GM19023 (cell line): ENCODE data around the gene POLR3K.

Experiments
- ATAC-seq: cut with Tn5 transposase; IDR thresholded peaks from one replicate; pipeline ENCODE4 v1.9.1; 2021; ENCODE audit warnings: mild to moderate bottlenecking, moderate library complexity; ENCODE audit not compliant: unreplicated experiment

Gene POLR3K

GRCh38 chr16:79151-80054 lies 26.0 kb upstream of the POLR3K start:
- ATAC-seq, result no peak

DNA sequence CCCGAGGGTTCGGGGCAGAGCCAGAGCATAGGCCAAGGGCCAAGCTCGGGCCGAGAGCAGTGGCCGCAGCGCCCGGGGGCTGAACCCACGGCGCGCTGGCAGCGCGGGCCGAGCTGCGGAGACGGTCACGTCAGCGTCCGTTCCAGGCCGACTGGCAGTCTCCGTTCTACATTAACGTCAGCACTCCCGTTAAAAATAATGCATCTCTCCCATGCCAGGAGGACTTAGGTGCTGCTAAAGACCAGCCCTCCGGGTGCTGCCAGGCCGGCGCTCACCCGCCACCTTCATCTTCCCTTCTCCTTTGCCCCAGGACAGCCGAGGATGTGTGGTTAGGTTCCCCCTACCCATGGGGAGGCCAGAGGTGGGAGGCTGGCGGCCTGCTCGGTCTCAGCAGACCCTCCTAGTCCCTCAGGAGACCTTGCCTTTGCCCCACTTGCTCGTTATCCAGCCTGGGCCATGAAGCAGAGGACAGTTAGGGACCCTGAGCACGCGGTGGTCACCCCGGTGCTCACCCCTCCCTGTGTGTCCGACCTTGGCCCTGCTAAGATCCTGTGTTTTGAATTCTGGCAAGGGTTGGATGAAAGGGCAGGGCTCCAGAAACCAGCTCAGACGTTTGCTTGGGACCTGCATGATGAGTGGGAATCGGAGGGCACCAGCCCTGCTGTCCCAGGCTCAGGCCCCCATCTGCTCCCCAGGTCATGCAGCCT lies 25.2 kb upstream of the POLR3K start:
- ATAC-seq, result peak; percentile 29

DNA sequence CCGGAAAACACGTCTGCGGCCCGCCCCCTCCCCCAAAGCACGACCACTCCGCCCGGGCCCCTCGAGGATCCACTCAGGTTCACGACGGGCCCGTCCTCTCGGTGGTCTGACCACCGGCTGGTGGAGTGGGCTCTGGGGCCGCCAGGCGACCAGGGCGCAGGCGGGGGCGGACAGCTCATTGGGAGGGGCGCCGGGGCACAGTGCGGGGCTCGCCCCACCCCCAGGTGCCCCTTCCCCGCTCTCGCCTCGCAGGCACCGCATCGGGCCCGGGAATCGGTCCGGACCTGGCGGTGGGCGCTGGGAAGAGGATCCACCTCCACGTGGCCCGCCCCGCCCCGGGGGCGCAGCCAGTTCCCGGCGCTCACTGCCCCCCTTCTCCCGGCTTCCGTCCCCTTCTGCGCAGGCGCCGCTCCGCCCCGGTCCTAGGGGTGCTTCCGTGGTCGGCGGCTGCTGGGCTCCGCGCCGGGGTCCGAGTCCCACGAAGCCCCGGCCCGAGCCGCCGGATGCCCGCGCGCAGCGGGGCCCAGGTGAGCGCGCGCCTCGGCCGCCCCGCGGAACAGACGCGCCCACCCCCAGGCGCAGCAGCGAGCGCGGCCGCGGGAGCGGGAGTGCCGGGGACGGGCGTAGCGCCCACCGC lies 24.5 kb upstream of the POLR3K start, which contains the start of gene MPG:
Gene MPG (plus strand): TSS at position 419 of the 637 bp plus-strand sequence. CDS start 85 bp downstream, at position 504.
- ATAC-seq, result peak; percentile 63

GRCh38 chr16:77273-77806 lies 23.9 kb upstream of the POLR3K start:
- ATAC-seq, result peak; percentile 23

DNA sequence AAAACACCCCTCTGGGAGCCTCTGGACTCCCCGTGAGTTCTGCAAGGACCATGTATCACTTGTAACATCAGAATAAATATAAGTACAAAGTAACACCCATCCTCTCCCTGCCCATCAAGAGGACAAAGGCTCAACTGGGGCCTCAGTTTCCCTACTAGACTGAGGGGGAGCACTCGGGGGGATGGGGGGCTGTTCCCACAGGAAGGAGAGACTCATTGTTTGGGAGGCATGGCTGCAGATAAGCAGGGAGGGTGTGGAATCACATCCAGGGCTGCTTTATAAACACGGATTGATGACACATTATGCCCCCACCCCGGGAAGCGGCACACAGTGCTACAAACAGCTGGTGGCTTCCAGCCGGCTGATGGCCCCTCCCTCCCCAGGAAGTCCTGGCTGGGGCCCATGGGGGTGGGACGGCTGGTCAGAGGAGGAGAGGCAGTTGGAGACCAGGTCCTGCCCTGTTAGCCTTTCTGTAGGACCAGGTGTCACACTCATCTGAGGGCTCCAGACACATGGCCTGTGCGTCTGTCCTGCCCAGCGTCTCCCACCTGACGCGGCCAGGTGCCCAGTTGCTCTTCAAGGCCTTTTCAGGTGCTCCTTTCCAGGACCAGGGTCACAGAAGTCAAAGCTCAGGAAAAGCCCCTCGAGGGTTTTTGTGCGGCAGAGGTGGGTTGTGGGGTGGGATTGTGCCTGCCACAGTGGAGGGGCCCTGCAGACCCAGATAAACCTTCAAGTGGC lies 23.3 kb upstream of the POLR3K start:
- no peak for ATAC-seq

GRCh38 chr16:75580-76501 lies 22.4 kb upstream of the POLR3K start:
- ATAC-seq, result no peak

GRCh38 chr16:74747-75334 lies 21.4 kb upstream of the POLR3K start:
- ATAC-seq, result no peak

- ATAC-seq, result no peak
These were observed 20.8 kb upstream of the POLR3K start for GRCh38 chr16:74051-74746.

- ATAC-seq, result no peak
These were observed 19.4 kb upstream of the POLR3K start, which contains the start of gene RHBDF1 for GRCh38 chr16:72561-73548. Gene RHBDF1 (minus strand): TSS chr16:72631. CDS start chr16:65015, 7,616 bp downstream.

DNA sequence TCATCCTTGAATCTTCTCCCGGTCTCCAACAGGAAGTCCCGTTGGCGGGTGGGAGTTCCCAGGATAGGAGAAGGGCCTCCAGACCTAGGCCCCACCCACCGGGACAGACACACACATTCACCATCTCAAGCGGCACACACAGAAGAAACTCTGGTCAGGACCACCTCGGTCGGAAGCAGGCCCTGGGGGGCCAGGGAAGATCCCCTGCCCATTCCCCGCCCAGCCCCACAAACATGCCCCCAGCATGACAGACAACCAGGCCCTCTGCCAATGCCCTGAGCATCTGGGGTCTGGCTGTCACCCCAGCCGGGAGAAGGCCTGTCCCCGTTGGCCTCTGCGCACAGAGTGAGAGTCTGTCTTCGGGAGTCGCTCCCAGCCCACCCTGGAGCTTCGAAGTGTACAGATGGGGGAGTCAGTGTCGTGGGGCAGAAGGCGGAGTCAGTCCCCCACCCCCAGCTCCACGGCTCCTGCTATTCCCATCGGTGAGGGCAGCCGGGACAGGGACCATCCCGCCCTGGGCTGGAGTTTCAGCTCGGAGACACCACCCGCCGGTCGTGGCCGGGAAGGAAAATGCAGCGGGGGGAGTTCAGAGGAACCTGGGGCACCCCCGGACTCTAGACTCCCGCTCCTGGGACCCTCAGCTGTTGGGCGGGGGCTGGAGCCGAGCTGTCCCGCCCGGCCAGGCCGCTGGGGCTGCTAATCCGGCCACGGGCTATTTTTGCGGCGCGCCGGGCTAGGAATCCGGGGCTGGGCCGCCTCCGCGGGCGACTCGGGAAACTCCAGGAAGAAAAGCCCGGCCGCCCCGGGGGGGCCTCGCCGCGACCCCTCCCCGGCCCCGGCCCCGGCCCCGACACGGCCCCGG lies 18.4 kb upstream of the POLR3K start:
- no peak for ATAC-seq

DNA sequence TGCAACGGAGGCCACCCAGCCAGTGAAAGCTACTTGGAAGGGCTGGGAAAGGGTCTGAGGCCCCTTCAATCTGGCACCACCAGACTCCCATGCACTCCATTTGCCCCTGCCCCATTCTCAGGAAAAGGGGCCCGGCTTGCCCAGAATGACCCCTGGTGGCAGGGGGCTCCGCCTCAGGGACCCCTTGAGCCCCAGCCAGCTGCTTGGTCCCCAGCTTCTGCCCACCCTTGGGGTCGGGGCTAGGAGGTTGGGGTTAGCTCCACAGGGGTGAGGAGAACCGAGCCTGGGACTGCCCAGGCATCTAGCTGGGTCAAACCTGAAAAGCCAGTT lies 17.8 kb upstream of the POLR3K start:
- no peak for ATAC-seq

- no peak for ATAC-seq
These were observed 15.8 kb upstream of the POLR3K start for GRCh38 chr16:69181-69580.

DNA sequence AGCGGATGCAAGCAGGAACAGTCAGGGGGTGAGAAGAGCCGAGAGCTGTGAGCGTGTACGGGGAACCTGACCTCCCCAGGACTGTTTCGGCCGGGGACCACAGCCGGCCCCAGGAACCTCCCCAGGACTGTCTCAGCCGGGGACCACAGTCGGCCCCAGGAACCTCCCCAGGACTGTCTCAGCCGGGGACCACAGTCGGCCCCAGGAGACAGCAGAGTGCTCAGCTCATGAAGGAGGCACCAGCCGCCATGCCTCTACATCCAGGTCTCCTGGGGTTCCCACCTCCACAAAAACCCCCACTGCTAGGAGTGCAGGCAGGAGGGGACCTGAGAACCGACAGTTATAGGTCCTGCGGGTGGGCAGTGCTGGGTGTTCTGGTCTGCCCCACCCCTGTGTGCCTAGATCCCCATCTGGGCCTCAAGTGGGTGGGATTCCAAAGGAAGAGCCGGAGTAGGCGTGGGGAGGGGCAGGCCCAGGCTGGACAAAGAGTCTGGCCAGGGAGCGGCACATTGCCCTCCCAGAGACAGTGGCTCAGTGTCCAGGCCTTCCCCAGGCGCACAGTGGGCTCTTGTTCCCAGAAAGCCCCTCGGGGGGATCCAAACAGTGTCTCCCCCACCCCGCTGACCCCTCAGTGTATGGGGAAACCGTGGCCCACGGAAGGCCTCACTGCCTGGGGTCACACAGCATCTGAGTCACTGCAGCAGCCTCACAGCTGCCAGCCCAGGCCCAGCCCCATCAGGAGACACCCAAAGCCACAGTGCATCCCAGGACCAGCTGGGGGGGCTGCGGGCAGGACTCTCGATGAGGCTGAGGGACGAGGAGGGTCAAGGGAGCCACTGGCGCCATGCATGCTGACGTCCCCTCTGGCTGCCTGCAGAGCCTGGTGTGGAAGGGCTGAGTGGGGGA lies 14.7 kb upstream of the POLR3K start:
- no peak for ATAC-seq

- no peak for ATAC-seq
These were observed 13.9 kb upstream of the POLR3K start for GRCh38 chr16:67183-67791.
